ENCODE results near the gene CTNNBIP1. TPM values are rescaled to one million over a fixed set of nuclear protein-coding genes. Genes with fewer than 3 reads are reported as not detected.

The CTNNBIP1 gene
- total RNA-seq, 1 experiment from 2014 or later = 31.3 TPM

DNA sequence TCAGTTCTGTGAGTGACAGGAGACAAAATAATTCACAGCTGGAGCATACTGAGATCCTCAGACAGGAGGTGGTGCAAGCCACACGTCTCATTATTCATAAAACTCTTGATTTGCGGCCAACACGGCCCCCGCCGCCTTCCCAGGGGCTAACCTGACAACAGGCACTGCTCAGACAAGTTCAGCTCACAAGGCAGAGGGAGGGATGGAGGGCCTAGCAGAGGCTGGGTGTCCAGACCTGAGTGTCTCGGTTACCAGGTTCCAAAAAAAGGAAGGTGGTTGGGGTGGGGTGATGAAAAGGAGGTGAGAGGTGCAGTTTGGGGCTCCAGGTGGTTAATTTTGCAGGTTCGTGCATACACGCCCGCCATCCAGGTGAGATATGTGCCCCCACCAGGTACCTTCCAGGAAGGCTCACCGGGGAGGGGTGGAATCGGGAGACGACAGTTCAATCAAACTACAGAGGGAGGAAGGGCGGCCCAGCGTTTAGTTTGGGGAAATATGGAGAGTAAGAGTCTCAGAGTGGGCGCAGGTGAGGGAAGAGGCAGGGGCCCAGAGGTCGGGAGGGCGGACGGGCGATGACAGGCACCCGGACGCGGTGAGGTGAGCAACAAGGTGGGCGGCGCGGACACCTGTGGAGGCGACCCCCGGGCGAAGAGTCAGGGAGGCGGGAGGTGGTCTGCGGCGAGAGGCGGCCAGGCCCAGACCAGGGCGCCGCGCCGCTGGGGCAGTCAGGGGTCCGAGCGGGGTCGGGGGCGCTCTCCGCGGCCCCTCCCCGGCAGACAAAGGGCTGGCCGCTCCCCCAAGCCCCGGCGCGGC, 629 bp downstream of the CTNNBIP1 start:
- Histone ChIP-seq H3K9ac (ENCODE audit: low read length) (peak overlapping the region; percentile 80), H3K4me2 (ENCODE audit: low read length) (peak overlapping the region; percentile 89), H3K9me3 (ENCODE audit: control insufficient read depth in 1 of 2, insufficient read depth in 1 of 2, low read depth in 1 of 2, low read length in 2 of 2) (no peaks in the 10 kb centered on the region), H4K20me1 (ENCODE audit: insufficient read depth) (no peaks in the 10 kb centered on the region), H3K4me1 (ENCODE audit: control insufficient read depth in 1 of 2, insufficient read depth in 2 of 2, low read length in 2 of 2) (peaks cover 10 to 26% of the 10 kb centered on the region in 2 experiments), H3K27me3 (ENCODE audit: insufficient read depth, low read length) (no peaks in the 10 kb centered on the region), H2AFZ (ENCODE audit: low read depth, low read length, poor library complexity, severe bottlenecking) (no peak overlapping the region), H3K36me3 (ENCODE audit: control insufficient read depth in 1 of 2, insufficient read depth in 2 of 2, low read length in 2 of 2) (no peaks in the 10 kb centered on the region), H3K27ac (ENCODE audit: low read depth, low read length) (peak overlapping the region; percentile 73; the same call in 1 of the 2 replicates), H3K79me2 (ENCODE audit: insufficient read depth, low read length) (peaks cover 7% of the 10 kb centered on the region; the same call in 1 of the 2 replicates), H3K9me2 (ENCODE audit: insufficient read depth) (no peaks in the 10 kb centered on the region), H3K4me3 (replicated peaks in 1 of 2; ENCODE audit: low read depth in 1 of 2, low read length in 2 of 2) (peak overlapping the region; percentile 75 to 81)
- ATAC-seq = 0 out of 2 replicates have a peak, but pooled peaks have one; percentile 0
- no TSS peak for BruUV-seq (replicated peaks)
- ChIA-PET CTCF (interaction anchor here (1.4 kb wide), 1 partner anchor 35 kb away, joined by 5 read pairs; no protein-coding TSS in a partner anchor), POLR2A (no interaction called here), RAD21 (ENCODE audit: low non-redundant PET in 1 of 2, low total read pairs in 2 of 2, uncharacterized antibody in 2 of 2, unreplicated experiment in 2 of 2) (no interaction called here)
- intact Hi-C loops (cut with micrococcal nuclease) = loop anchor here (2.0 kb wide), 1 partner anchor 33 kb away; the partner anchor contains the start of genes LZIC and NMNAT1
- no peak for DNase-seq (ENCODE audit: low read depth, low spot score)
- TF ChIP-seq RAD21 (IDR thresholded peaks at IDR 0.05; ENCODE audit: low read depth) (no peak), ZFX (IDR thresholded peaks at IDR 0.05) (peak; percentile 82)
- TF ChIP-seq, protein P1, sequence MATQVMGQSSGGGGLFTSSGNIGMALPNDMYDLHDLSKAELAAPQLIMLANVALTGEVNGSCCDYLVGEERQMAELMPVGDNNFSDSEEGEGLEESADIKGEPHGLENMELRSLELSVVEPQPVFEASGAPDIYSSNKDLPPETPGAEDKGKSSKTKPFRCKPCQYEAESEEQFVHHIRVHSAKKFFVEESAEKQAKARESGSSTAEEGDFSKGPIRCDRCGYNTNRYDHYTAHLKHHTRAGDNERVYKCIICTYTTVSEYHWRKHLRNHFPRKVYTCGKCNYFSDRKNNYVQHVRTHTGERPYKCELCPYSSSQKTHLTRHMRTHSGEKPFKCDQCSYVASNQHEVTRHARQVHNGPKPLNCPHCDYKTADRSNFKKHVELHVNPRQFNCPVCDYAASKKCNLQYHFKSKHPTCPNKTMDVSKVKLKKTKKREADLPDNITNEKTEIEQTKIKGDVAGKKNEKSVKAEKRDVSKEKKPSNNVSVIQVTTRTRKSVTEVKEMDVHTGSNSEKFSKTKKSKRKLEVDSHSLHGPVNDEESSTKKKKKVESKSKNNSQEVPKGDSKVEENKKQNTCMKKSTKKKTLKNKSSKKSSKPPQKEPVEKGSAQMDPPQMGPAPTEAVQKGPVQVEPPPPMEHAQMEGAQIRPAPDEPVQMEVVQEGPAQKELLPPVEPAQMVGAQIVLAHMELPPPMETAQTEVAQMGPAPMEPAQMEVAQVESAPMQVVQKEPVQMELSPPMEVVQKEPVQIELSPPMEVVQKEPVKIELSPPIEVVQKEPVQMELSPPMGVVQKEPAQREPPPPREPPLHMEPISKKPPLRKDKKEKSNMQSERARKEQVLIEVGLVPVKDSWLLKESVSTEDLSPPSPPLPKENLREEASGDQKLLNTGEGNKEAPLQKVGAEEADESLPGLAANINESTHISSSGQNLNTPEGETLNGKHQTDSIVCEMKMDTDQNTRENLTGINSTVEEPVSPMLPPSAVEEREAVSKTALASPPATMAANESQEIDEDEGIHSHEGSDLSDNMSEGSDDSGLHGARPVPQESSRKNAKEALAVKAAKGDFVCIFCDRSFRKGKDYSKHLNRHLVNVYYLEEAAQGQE (IDR thresholded peaks at IDR 0.05; ENCODE audit: low read depth) = no peak

DNA sequence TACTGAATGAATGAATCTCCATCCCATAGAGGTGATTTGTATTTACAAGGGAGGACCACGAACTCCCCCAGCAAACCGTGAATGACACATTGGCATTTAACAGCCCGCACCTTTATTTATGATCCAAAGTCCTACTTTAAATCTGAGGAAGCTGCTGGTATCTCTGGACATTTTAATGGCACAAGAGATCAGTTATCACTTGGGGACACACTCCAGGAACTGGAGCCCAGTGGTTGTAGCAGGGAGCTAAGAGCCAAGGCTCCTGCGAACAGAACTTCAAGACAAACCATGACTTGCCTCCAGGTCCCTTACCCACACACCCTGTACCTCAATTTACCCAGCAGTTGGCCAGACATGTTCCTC, 1.2 kb downstream of the CTNNBIP1 start:
- no peaks in the 10 kb centered on the region for H3K9me3 ChIP-seq (ENCODE audit: control insufficient read depth in 1 of 2, insufficient read depth in 1 of 2, low read depth in 1 of 2, low read length in 2 of 2)
- peak overlapping the region; percentile 89 for H3K4me2 ChIP-seq (ENCODE audit: low read length)
- peaks cover 7% of the 10 kb centered on the region; the same call in 1 of the 2 replicates for H3K79me2 ChIP-seq (ENCODE audit: insufficient read depth, low read length)
- H3K4me3 ChIP-seq (replicated peaks in 1 of 2; ENCODE audit: low read depth in 1 of 2, low read length in 2 of 2) = peak overlapping the region; percentile 75 to 81
- H3K27me3 ChIP-seq (ENCODE audit: insufficient read depth, low read length) = no peaks in the 10 kb centered on the region
- H4K20me1 ChIP-seq (ENCODE audit: insufficient read depth) = no peaks in the 10 kb centered on the region
- H3K9me2 ChIP-seq (ENCODE audit: insufficient read depth) = no peaks in the 10 kb centered on the region
- ATAC-seq (no peak), DNase-seq (ENCODE audit: low read depth, low spot score) (no peak)
- POLR2A ChIA-PET = no interaction called here
- no peaks in the 10 kb centered on the region for H3K36me3 ChIP-seq (ENCODE audit: control insufficient read depth in 1 of 2, insufficient read depth in 2 of 2, low read length in 2 of 2)
- CTCF ChIA-PET = no interaction called here
- peaks cover 10 to 26% of the 10 kb centered on the region in 2 experiments for H3K4me1 ChIP-seq (ENCODE audit: control insufficient read depth in 1 of 2, insufficient read depth in 2 of 2, low read length in 2 of 2)
- H3K9ac ChIP-seq (ENCODE audit: low read length) = peak overlapping the region; percentile 80
- TF ChIP-seq SRF (IDR thresholded peaks at IDR 0.05; ENCODE audit: low read depth) (no peak), TCF7L2 (IDR thresholded peaks at IDR 0.05; ENCODE audit: borderline replicate concordance, extremely low read depth, insufficient read depth, insufficient read length) (no peak), EZH2 (IDR thresholded peaks at IDR 0.05) (no peak), ZNF274 (IDR thresholded peaks at IDR 0.05; ENCODE audit: low read depth, low read length) (no peak), FOSL1 (IDR thresholded peaks at IDR 0.05; ENCODE audit: low read depth) (no peak)
- TF ChIP-seq, protein P1 (IDR thresholded peaks at IDR 0.05; ENCODE audit: low read depth) = no peak
- H3K27ac ChIP-seq (ENCODE audit: low read depth, low read length) = 0 out of 2 replicates have a peak overlapping the region, but pooled peaks have one; percentile 73
- BruUV-seq (replicated peaks) = TSS peak; percentile 50
- RAD21 ChIA-PET (ENCODE audit: low non-redundant PET in 1 of 2, low total read pairs in 2 of 2, uncharacterized antibody in 2 of 2, unreplicated experiment in 2 of 2) = no interaction called here
- no peak overlapping the region for H2AFZ ChIP-seq (ENCODE audit: low read depth, low read length, poor library complexity, severe bottlenecking)
- intact Hi-C loops (cut with micrococcal nuclease) = no loop called here

Data from HCT116 (cell line).